Frontal cortex (tissue), 4 donors: Measurements from ENCODE around the gene CACNA1F. TPM values are rescaled to one million over a fixed set of nuclear protein-coding genes. Genes with fewer than 3 reads are reported as not detected.

ENCODE experiments used
- DNase-seq, 2 donors: peaks; one replicate each; pipeline ENCODE4 v3.0.0; 2012; ENCODE audit warnings: low spot score in 2 of 2
- FAIRE-seq: peaks from 2 replicates; lab custom pipeline; 2012; peaks lifted over from hg19 to GRCh38; lab: Jason Lieb, UNC
- total RNA-seq: library from RNA; depleted of rRNA; stranded (reverse); fragments of >200 nt; gene quantifications from one replicate; pipeline ENCODE4 v1.2.3, GENCODE V29; 2014
- donor health status: control.
- donor health status: control.
- donor health status: control.

Gene CACNA1F
- total RNA-seq, 1 donor from 2014 or later: under 0.01 TPM

DNA sequence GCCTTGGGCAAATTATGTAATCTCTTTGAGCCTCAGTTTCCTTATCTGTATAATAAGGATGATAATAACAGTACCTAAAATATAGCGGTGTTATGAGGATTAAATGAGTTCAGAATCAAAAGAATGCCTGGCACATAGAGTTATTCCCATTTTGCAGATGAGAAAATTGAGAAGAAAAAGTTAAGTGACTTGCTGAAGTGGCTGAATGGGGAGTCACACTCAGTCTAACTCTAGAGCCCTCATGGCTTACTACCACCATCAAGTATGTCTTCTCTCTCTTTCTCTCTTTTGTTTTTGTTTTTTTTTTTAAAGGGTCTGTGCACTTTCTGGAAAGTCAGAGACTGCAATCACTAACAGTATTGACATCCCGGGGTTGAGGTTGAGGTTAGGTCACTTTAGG is 615 bp downstream of the CACNA1F start:
- FAIRE-seq (no peak), DNase-seq (no peak)

- no peak for FAIRE-seq
- no peak for DNase-seq
Measured at GRCh38 chrX:49231333-49232000, 1.7 kb downstream of the CACNA1F start.

- FAIRE-seq (no peak), DNase-seq (peak in 1 of 2 donors; percentile 29)
Measured at GRCh38 chrX:49230500-49231232, 2.5 kb downstream of the CACNA1F start.

GRCh38 chrX:49228185-49228584 is 5.0 kb downstream of the CACNA1F start:
- no peak for DNase-seq
- no peak for FAIRE-seq

GRCh38 chrX:49227726-49228125 is 5.4 kb downstream of the CACNA1F start:
- FAIRE-seq (no peak), DNase-seq (no peak)

- FAIRE-seq (no peak), DNase-seq (no peak)
Measured at GRCh38 chrX:49226946-49227345, 6.2 kb downstream of the CACNA1F start.

DNA sequence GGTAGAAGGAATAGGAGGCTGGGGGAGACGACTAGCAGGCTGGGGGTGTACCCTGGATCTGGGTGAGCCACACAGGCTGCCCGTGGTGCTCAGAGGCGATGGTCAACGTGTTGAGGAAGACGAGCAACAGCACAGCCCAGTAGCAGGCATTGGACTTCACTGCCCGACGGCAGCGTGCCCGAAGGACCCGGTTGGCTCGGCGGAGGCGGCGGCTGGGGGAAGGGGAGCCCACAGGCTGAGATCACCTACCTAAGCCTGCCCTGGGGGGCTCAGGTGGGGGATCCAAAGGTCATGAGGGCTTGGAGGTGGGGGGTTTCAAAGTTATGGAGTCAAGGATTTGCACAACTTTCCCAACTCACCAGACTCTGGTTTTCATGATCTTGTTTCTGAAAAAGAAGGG is 7.3 kb downstream of the CACNA1F start:
- no peak for FAIRE-seq
- no peak for DNase-seq

GRCh38 chrX:49221868-49222267 is 11.3 kb downstream of the CACNA1F start:
- no peak for DNase-seq
- FAIRE-seq: no peak

- FAIRE-seq (no peak), DNase-seq (no peak)
Measured at GRCh38 chrX:49220100-49220499, 13.0 kb downstream of the CACNA1F start.

- DNase-seq: no peak
- FAIRE-seq: no peak
Measured at GRCh38 chrX:49214996-49215526, 18.1 kb downstream of the CACNA1F start.

DNA sequence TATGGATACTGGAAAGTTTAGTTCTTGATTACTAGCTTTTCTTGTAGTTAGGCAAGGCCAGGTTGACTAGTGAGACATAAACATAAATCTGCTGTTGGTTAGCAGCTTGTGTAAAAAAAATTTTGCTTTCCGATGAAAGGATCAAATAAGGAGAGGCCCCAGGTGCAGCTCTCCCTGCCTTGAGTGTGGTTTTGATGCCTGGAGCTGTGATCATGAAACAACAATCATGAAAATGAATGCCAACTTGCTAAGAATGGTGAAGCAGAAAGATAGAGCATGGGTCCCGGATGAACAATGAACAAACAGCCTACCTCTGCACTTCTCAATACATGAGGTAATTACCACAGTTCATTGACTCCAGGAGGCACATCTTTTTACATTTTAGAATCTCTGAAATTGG is 18.7 kb downstream of the CACNA1F start:
- FAIRE-seq (no peak), DNase-seq (no peak)

DNA sequence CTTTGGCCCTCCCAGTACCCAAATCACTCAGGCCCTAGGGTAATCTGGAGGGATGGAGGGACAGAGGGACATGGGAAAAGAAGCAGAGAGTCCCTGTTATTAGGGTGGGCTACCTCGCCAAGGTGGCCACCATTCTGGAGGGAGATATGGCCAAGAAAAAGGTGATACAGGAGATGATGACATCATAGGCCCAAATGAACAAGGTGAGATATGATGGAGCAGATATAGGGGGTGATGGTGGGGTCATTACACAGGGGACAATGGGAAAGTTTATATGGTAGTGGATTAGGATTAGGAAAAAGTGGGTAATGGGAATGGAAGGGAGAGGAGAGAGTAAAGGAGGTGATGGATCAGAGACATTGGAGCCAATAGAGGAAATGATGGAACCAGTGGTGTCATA is 20.3 kb downstream of the CACNA1F start:
- no peak for DNase-seq
- no peak for FAIRE-seq

DNA sequence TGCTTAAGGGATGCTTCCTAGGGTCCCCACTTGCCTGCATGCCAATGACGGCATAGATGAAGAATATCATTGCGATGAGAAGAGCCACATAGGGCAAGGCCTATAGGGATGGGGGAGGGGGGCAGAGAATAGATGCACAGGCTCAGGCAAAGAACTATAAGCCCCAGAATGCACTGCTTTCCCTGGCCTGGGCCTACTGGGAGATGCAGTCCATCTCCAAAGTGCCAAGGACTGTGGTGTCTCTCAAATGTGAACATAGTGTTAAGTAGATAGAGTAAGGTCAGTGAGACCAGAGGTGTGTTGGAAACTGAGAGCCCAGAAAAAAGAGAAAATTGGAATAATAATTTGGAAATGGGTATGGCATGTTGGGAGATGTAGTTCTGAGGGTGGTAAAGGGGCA is 20.9 kb downstream of the CACNA1F start:
- DNase-seq: no peak
- no peak for FAIRE-seq

- DNase-seq: no peak
- no peak for FAIRE-seq
Measured at GRCh38 chrX:49211074-49211473, 22.1 kb downstream of the CACNA1F start.

- DNase-seq (no peak), FAIRE-seq (no peak)
Measured at GRCh38 chrX:49210406-49210805, 22.7 kb downstream of the CACNA1F start.

- DNase-seq: no peak
- FAIRE-seq: no peak
Measured at GRCh38 chrX:49209434-49210251, 23.5 kb downstream of the CACNA1F start.

- FAIRE-seq (no peak), DNase-seq (no peak)
Measured at GRCh38 chrX:49208399-49208798, 24.7 kb downstream of the CACNA1F start.

DNA sequence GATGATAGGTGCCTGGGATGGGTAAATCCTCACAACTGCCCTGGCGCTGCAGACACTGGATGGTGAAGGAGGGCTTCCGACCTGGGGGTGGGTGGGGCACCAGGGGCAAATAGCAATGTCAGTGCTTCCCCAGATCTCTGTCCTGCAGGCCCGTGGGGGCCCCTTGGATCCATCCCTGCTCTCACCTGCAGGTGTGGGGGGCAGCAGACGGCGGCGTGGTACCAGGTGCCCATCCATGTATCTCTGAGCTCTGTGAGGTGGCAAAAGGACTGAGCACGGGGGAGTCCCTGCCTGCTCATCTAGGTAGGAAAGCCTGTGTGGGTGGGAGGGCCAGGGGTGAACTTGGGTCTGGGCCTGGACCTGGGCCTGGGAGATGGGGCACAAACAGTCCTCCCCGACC is 26.6 kb downstream of the CACNA1F start:
- no peak for FAIRE-seq
- DNase-seq: no peak

GRCh38 chrX:49205443-49205842 is 27.7 kb downstream of the CACNA1F start:
- FAIRE-seq (no peak), DNase-seq (no peak)

- FAIRE-seq (no peak), DNase-seq (no peak)
Measured at GRCh38 chrX:49204709-49205108, 28.4 kb downstream of the CACNA1F start.

DNA sequence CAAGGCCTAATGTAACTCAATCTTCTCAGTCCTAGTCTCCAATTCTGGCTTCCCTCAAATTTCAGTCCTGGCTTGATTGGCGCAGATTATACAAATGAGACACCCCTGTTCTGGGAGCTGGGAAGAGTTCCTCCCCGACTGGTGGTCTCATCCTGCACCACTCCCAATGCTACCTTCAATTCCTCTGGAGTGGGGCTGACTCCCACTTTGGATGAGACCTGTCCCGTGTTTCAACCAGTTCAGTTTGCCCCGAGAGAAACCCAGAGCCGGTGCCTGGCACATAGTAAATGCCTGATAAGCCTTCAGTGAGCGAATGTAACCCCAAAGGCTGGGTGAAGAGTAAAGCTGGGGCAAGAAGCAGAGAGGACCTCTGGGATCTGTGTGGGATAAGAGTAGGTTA is 29.1 kb downstream of the CACNA1F start:
- DNase-seq: no peak
- no peak for FAIRE-seq
